GM18526 (cell line): Measurements from ENCODE around the gene FAM170A.

Source experiments
- POLR2A ChIP-seq: IDR thresholded peaks from 3 replicates; pipeline ENCODE4 v1.6.1; 2011; ENCODE audit not compliant: insufficient read length; ENCODE audit errors: extremely low read depth

Gene FAM170A

DNA sequence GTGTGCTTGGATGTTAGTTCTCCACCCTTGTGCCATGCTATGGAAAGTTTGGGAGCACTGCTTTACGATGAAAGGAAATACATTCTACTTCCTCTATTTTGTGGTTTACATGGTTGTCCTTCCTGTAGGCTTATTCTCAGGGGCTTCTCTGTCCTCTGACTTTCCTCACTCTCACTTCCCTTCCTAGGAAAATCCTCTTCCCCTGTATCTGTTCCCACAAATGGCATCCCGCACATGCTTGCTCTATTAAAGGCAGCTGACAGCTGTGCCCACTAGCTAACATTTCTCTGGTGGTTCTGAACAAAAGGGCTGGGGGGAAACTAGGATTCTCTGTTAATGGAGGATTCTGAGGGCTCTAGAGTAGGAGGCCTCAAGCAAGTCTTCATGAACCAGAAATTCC lies 52.4 kb downstream of the FAM170A start:
- no peak for TF ChIP-seq POLR2A

DNA sequence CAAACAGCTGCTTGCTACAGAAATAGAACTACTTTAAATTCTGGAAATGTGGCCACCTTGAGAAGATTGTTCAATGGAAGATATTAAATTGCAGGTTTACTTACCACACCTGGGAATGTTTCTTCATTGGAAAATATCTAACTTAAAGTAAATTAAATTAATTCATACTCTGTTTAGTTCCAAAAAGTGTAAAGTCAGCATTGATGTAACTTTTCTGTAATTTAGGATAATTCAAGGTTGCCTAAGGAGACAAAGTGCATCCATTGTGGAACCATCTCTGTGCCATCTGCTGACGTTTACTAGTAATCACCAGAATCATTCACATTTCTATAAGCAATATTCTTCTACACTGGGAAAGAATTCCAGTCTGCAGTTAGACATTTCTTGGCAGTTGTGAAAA lies 53.0 kb downstream of the FAM170A start:
- no peak for TF ChIP-seq POLR2A
